ENCODE data around the gene IL20RA.
"Not testable (repeated sequence)": the region's sequence is repeated elsewhere in the genome, so short reads cannot be mapped to it uniquely, and the experiment has no call there.

Gene IL20RA

GRCh38 chr6:136975089-136975715, 69.6 kb downstream of the IL20RA start:
- no peak for DNase-seq (ENCODE audit: low read depth in 2 of 2, low spot score in 1 of 2)

GRCh38 chr6:136973781-136974180, 71.0 kb downstream of the IL20RA start:
- not testable (repeated sequence) for DNase-seq (ENCODE audit: low read depth in 2 of 2, low spot score in 1 of 2)

DNA sequence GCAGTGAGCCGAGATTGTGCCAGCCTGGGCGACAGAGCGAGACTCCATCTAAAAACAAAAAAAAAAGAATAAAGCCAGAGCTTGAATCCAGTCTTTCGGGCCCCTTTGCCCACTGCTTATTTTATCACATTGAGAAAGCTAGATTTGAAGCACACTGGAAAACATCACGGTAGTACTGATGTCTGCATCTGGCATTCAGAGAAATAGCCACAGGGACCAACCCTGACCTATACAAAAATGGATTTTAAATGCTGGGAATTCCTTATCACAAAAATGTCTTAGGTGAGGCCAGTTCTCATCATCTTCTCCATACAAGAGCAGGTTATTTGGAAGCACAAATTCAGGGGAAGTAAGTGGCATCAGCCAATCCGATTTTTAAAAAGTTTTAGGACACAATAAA, 73.2 kb downstream of the IL20RA start:
- DNase-seq (ENCODE audit: low read depth in 2 of 2, low spot score in 1 of 2), result no peak

- DNase-seq (ENCODE audit: low read depth in 2 of 2, low spot score in 1 of 2), result no peak
Observed at GRCh38 chr6:136969930-136970329, 74.8 kb downstream of the IL20RA start.

DNA sequence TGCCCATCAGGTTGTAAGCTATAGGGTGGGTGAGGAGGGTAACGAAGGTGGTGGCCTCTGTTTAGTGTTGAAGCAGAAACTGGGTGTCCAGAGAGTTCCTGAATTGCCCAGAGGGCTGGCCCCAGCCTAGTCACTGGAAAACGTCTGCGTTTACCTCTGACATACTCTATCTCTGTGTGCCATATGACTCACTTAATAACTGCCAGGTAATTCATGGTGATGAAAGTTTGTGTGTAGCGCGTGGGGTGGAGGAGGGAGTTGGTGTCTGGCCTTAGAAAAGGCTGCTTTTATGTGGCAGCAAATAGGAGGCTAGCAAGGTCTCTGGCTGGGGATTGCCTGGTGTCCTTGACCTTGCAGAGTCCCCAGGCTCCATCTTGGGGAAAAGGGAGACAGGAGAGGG, 75.3 kb downstream of the IL20RA start:
- no peak for DNase-seq (ENCODE audit: low read depth in 2 of 2, low spot score in 1 of 2)

- DNase-seq (ENCODE audit: low read depth in 2 of 2, low spot score in 1 of 2), result no peak
Observed at GRCh38 chr6:136968837-136969236, 75.9 kb downstream of the IL20RA start.

DNA sequence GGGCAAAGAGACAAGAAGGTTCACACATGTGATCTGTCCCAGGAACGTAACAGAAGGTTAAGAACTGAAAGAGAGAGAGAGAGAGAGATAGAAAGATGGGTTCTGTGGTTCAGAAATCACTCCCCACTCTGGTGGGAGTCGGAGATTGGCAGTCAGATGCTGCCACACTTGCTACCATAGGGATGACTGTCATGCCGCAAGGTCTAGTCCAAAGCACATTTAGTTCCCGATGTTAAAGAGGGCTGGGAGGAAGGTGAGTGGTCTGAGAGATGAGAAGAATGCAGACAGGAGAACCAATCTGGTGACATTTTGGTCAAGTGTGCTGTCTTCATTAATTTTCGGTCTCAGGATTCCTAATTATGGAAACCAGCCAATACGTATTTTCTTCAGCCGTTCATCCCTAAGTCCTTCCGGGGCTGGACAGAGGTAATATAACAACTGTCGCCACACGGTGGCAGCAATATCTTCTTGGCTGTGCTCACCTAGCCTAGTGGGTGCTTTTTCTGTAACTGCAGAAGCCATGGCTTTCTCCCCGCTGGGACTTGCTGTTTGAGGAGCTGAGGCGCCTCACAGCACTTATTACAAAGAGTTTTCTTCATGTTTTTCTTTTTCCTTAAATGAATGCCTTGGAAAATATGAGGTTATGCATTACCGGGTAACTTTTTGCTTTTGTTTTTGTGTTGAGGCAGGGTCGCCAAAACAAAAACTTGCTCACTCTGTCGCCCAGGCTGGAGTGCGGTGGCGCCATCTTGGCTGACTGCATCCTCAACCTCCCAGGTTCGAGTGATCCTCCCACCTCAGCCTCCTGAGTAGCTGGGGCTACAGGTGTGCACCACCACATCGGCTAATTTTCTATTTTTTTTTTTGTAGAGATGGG, 76.7 kb downstream of the IL20RA start:
- peak in 1 of 2 donors; percentile 26 for DNase-seq (ENCODE audit: low read depth in 2 of 2, low spot score in 1 of 2)

GRCh38 chr6:136964398-136964797, 80.4 kb downstream of the IL20RA start:
- DNase-seq (ENCODE audit: low read depth in 2 of 2, low spot score in 1 of 2), result no peak

DNA sequence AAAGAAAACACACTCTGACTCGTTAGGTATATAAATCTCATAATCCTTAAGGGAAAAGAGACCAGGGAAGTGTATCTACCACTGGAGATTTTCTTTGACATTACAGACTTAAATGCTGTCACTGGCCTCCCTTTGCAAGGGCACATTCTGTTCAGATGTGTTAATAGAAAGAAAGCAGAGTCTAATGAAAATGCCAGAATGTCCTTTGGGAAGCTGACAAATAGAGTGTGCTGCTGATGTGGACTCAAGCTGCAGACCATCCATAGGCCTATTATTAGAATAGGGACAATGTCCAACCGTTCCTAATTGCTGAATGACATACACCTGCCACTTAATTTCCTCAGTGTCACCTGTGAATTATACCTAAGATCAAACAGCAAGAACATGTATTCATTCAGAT, 81.5 kb downstream of the IL20RA start:
- no peak for DNase-seq (ENCODE audit: low read depth in 2 of 2, low spot score in 1 of 2)

GRCh38 chr6:136962661-136963060, 82.1 kb downstream of the IL20RA start:
- DNase-seq (ENCODE audit: low read depth in 2 of 2, low spot score in 1 of 2), result no peak

GRCh38 chr6:136961848-136962247, 82.9 kb downstream of the IL20RA start:
- no peak for DNase-seq (ENCODE audit: low read depth in 2 of 2, low spot score in 1 of 2)

DNA sequence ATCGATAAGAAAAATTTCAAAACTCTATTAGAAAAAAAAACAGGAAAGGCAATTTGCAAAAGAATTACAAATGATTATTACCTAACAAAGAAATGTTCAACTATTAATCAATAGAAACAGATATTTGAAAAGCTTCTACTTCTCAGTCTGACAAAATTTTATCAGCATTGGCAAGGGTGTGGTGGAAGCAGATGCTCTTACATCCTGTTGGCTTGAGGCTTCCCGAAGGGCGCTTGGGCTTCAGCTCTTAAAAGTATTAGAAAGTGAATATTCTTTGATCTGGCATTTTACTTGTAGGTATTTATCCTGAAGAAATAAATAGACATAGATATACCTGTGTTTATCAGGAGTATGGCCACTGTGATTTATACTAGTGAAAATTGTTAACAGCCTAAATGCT, 84.0 kb downstream of the IL20RA start:
- no peak for DNase-seq (ENCODE audit: low read depth in 2 of 2, low spot score in 1 of 2)

GRCh38 chr6:136959935-136960334, 84.8 kb downstream of the IL20RA start:
- not testable (repeated sequence) for DNase-seq (ENCODE audit: low read depth in 2 of 2, low spot score in 1 of 2)

DNA sequence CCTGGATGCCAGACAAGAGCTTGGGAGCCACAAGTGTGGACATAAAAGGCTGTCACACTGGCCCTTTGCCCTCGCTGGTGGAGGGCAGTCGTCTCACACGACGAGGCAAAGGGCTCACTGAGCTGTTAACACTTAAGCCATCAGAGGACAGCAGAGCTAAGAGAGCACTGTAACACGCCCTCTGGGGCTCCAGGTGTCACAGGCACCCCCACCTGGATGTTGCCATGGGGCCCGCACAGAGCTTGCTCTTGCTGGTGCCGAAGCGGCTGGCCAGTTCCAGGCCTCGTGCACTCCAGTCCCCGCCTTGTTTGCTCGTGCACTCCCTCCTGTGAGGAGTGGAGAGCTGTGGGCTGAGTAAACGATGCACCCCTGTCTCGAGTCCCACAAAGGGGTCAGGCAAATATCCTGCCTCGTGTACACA, 85.3 kb downstream of the IL20RA start:
- no peak for DNase-seq (ENCODE audit: low read depth in 2 of 2, low spot score in 1 of 2)

DNA sequence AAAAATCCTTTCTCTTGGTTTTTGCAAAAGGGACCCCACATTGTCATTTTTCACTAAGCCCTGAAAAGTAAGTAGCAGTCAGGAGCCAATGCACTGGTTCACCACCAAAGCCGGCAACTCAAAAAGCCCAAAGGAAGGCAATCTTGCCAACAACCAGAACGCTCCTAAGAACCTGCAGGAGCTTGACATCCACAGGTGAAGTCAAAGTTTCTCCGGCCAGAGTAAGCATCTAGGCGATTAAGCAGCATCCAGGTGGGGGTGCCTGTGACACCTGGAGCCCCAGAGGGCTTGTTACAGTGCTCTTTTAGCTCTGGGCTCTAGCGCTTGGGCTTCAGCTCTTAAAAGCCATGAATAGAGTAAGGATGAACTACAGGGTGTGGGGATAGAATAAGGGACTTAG, 86.6 kb downstream of the IL20RA start:
- DNase-seq (ENCODE audit: low read depth in 2 of 2, low spot score in 1 of 2), result no peak

GRCh38 chr6:136956590-136957544, 87.9 kb downstream of the IL20RA start:
- no peak for DNase-seq (ENCODE audit: low read depth in 2 of 2, low spot score in 1 of 2)

- no peak for DNase-seq (ENCODE audit: low read depth in 2 of 2, low spot score in 1 of 2)
Observed at GRCh38 chr6:136955123-136955522, 89.6 kb downstream of the IL20RA start.

DNA sequence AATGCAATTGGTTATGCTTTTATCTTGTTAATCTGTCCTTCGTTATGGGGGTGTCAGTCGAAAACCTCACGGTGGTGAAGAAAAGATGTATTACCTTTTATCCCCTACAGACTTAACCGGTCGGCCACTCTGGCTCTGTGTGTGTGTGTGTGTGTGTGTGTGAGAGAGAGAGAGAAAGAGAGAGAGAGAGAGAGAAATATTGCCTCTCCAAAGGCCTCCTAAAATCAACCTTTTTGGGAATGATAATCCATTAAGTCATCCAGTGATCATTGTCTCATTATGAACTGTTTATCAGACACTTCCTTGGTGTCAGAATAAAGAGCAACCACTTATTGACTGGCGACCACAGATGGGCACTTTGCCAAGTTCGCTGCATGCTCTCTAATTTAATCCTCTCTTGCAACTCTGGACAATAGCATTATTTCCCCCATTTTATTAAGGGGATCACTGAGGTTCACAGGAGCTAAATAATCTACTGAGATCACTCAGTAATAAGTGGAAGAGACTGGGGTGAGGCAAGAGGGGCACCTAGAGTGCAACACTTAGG, 92.0 kb downstream of the IL20RA start:
- no peak for DNase-seq (ENCODE audit: low read depth in 2 of 2, low spot score in 1 of 2)

GRCh38 chr6:136950436-136951126, 94.2 kb downstream of the IL20RA start:
- no peak for DNase-seq (ENCODE audit: low read depth in 2 of 2, low spot score in 1 of 2)
